CD4-positive, alpha-beta T cell treated with Interleukin-21 for 1 hour (primary cell): ENCODE measurements around the gene FCGR2B.
"Not testable (repeated sequence)": the region's sequence is repeated elsewhere in the genome, so short reads cannot be mapped to it uniquely, and the experiment has no call there.

Experiments used
- DNase-seq: peaks from one replicate; pipeline ENCODE4 v3.0.0-alpha.2; 2020

The FCGR2B gene

DNA sequence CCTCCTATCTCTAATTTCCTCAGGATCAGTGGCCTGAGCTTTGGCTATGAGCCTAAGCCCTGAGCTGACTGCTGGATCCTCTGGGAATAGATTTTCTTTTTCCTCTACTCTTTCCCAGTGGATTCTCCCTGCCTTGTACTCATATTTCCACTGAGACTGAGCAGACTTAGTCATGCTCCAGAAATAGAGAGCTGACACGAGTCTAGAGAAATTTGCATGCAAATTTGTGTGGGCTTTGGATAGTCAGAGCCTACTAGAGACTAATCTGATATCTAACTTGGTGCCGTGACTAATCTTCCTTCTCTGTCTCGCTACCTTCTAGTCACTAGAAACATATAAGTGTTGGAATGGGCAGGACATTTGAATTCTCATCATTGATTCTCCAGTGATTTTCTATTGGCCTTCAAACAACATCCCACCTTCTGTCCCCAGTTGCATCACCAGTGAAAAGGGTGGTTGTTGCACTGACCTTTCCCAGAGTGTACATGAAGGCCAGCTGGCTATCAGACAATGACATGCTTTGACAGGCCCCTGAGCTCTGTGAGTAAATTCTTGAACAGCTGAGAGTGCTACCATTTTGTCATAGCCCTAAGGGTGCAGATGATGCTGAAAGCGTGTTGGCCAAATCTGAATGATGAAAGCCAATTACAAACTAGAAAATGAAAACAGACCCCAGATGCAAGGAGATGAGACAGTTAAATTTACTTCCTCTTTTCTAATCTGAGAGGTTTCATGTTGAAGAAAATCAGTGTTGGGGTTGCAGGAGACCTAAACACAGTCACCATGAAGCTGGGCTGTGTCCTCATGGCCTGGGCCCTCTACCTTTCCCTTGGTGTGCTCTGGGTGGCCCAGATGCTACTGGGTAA is 43.8 kb downstream of the FCGR2B start, which contains the start of gene FCRLA:
TSS of gene FCRLA (plus strand) at position 748 of the 866 bp plus-strand sequence. CDS start at position 784, 36 bp downstream.
- no peak for DNase-seq

DNA sequence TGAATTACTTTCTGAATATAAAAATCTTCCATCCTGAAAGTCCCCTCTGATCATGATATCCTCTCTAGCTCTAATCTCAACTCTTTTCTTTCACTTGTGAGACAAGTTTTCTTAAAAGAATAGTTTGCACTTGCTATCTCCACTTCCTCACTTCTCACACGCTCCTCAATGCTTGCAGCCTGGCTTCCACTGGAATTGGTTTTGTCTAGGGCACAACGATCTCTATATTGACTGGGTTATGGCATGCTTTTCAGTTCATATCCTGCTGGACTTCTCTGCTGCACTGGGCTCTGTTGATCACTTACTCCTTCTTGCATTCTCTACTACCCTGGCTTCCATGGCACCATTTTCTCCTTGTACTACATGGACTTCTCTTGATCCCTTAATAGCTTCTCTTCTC is 44.6 kb downstream of the FCGR2B start:
- DNase-seq = no peak

DNA sequence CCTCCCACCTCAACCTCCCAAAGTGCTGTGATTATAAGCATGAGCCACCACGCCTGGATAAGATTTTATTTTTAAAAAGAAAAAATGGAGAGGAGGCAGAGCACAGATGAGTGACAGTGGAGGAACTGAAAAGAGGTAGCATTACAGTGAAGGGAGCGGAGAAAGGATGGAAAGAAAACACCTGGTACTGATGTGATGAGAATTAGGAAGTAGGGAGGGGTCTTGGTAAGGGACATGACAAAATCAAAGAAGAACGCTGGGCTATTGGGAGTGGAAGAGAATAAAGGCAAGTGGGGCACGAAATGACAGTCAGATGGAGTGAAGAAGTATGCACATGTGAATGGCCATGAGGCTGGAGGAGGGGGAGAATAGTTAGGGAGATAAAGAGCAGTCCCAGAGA is 46.4 kb downstream of the FCGR2B start:
- no peak for DNase-seq

DNA sequence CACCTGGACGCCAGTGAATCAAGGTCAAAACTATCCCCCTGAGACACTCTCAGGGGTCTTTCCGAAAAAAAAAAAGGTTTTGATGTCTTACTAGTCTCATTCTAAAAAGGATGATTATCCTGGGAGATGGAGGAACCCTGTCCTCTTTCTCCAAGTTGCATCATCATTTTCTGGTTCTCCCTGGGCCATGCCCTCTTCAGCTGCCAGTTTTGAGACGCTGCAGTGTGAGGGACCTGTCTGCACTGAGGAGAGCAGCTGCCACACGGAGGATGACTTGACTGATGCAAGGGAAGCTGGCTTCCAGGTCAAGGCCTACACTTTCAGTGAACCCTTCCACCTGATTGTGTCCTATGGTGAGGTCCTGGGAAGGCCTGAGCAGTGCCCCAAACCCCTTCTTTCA is 47.6 kb downstream of the FCGR2B start:
- no peak for DNase-seq

DNA sequence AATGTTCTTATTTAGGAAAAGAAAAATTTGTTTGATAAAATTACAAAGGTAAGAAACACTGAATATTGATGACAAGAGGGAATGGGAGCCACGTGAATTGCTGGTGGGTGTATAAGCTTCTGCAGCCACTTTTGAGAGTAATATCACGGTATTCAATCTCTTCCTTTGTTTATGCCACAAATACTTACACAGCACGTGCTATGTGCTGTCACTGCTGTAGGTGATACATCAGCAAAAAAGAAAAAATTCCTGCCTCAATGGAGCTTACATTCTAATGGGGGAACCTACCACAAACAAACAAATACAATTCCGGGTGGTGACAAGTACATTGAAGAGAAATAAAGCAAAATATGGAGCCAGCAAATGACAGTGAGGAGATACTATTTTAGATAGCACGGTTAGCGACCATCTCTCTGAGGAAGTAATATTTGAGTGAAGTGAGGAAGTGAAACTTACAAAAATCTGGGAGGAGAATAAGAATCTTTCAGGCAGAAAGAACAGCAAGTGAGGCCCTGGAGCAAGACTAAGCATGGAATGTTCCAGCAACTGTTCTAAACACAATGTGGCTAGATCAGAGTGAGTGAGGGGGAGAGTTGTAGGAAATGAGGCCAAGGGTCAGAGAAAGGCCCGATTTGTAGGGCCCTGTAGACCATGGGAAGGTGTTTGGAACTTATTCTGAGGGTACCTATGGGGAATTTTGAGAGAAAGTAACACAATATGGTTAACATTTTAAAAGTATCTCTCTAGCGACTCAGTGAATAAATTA is 55.8 kb downstream of the FCGR2B start:
- DNase-seq = no peak

DNA sequence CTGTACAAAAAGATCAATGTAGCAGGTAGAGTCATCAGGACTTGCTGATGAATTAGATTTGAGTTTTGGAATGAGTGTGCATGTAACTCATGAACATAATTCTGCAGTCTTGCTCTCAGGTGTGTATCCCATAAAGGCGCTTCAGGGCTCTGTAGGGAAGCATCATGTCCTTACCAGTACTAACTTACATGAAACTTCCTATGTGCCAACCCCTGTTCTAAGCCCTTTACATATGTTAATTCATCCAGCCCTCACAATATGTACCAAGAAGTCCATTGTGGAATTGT is 56.3 kb downstream of the FCGR2B start:
- DNase-seq = no peak

DNA sequence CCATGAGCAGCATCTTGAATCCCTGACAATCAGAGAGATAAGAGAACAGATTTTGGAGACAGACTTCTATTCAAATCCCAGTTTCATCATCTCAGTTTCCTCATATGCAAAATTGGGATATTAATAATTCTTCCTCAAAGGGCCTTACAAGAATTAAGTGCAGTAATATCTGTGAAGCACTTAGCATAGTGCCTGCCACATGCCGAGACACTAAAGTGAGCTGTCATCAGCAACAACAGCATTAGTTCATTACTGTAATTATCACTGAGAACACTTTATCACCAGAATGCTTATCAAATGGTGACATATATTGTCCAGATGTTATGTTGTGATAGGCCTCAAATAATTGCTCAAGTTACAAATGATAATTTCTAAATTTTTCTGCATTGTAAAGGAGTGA is 57.5 kb downstream of the FCGR2B start:
- DNase-seq = no peak

DNA sequence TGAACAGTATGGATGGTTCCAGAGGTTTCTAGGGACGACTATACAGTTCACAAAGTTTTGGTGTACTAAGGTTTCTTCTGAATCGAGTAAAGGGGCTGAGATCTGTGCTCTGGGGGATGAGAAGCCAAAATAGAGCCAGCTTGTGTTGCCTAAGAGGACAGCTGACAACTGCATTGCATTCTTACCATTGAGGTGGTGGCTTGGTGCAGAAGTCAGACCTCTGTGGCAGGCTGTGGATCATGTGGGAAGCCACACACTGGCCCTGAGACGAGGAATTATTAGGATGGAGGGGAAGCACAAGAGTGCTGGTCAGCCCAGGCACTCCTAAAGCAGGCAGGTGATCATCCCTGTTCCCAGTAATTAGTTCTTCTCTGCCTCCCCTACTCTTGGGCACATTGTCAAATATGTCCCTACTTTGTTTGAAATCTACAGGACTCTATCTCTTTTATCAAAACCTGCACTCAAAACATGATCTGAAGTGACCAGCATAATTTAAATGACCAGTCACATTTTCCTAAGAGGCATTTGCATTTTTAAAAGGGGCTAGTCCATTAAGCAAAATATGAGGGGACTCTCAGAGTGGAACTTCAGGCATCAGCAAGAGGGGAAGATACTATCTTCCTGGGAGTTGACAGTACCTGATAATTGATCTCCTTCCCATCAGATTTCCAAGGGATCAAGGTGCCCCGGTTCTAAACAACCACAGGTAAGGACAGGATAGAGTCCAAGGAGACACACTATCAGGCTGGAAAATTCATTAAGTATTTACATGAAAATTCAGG is 58.2 kb downstream of the FCGR2B start, which contains the start of gene FCRLB:
TSS of gene FCRLB (plus strand) at position 589 of the 782 bp plus-strand sequence. CDS start 1,129 bp downstream, outside the sequence.
- no peak for DNase-seq

DNA sequence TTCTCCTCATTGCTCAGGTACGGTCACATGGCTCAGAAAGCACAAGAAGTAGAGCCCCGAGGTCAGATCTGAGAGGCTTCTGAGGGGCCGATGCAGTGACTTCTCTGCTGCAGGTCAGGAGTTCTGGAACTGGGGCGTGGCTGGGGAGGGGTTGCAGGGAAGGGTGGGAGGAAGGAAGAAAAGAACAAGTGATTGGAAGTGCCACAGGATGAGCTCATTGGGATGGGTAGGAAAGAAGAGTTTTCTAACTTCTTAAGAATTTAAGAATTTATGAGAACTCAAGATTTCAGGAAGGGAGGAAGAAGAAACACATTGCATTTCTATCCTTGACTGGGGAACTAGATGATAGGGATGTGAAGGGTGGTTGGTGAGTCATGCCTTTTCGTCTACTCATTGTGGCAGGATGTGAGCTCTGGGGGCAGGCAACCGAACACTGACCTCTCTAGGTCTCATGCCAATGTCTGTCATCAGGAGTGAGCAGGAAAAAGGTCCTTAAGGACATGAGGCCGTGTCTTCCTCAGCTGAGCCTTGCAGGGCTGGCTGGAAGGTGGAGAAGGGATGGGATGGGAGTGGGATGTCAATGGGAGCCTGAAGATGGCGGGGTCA is 58.9 kb downstream of the FCGR2B start:
- no peak for DNase-seq

DNA sequence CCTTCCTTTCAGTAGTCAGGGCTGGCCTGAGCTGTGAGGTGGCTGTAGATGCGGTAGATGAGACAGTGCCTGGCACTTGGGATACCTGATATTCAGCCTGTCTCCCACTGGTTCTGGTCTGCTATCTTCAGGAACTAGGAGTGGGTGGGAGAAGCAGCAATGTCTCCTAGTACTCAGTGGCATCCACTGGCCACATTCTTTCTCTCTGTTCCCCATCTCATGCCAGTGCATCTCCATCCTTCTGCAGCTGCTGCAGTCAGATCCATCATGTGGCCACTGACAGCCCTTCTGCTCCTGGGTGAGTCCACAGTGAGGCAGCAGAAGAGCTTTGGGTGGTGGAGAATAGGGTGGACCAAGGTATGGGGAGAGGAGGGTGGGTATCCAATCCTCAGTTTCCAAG is 59.5 kb downstream of the FCGR2B start:
- DNase-seq = no peak

DNA sequence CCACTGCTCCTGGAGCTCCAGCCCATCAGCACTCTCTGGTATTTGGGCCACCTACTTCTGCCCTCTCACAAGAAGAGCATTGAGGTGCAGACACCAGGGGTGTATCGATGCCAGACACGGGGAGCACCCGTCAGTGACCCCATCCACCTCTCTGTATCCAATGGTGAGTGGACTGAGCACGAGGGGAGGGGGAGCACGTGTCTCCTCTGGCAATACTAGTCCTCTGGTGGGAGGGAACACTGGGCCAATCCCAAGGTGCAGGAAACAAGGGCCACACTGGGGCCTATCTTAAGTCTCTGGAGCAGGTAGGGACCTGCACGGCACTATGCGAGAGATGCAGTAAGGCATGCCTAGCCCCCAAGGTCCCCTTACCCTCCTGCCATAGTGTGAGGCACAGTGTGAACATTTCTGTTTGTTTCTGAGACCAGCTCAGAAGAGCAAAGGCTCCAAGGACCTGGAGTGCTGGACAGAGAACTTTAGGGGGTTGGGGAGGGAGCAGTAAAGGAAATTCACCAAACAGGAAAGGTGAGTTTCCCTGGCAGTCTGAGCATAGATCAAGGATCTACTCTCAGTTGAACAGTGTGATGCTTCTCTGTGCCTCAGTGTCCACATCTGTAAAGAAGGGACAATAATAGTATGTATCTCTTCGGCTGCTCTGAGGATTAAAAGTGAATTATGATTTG is 60.7 kb downstream of the FCGR2B start:
- DNase-seq = no peak

DNA sequence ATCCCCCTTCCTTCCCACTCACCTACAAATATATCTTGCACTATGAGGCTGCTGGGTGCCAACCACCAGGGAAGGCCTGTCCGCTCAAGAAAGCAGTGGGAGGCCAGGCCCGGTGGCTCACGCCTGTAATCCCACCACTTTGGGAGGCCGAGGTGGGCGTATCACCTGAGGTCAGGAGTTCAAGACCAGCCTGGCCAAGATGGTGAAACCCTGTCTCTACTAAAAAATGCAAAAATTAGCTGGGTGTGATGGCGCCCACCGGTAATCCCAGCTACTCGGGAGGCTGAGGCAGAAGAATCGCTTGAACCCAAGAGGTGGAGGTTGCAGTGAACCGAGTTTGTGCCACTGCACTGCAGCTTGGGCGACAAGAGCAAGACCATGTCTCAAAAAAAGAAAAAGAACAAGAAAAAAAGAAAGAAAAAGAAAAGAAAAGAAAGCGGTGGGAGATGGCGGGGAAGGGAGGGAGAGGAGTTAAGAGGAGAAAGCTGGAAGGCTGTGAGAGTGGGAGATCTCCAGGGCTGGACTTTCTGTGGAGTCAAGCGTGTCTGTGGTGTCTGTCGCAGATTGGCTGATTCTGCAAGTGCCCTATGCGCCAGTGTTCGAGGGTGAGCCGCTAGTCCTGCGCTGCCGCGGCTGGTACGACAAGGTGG is 62.4 kb downstream of the FCGR2B start:
- not testable (repeated sequence) for DNase-seq

DNA sequence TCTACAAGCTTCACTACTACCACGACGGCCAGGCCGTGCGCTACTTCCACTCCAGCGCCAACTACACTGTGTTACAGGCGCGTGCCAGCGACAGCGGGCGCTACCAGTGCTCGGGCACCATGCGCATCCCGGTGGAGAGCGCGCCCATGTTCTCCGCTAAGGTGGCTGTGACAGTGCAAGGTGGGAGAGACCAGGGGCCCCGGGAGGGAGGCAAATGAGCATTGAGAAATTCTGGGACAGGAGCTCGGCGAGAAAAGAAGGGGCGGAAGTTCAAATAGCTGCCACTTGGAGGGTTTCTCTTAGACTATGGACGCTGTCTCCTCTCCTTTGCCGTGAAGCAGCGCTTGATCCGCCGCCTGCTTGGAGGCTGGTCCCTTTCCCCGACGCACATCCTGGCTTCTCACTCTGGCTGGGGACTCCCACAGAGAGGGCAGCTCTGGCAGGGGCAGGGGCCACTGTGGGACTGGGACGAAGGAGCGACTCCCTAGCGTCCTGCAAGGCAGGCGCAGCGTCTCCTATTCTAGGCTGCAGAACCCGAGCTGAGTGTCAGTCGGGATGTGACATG is 63.0 kb downstream of the FCGR2B start:
- peak; percentile 26 for DNase-seq

DNA sequence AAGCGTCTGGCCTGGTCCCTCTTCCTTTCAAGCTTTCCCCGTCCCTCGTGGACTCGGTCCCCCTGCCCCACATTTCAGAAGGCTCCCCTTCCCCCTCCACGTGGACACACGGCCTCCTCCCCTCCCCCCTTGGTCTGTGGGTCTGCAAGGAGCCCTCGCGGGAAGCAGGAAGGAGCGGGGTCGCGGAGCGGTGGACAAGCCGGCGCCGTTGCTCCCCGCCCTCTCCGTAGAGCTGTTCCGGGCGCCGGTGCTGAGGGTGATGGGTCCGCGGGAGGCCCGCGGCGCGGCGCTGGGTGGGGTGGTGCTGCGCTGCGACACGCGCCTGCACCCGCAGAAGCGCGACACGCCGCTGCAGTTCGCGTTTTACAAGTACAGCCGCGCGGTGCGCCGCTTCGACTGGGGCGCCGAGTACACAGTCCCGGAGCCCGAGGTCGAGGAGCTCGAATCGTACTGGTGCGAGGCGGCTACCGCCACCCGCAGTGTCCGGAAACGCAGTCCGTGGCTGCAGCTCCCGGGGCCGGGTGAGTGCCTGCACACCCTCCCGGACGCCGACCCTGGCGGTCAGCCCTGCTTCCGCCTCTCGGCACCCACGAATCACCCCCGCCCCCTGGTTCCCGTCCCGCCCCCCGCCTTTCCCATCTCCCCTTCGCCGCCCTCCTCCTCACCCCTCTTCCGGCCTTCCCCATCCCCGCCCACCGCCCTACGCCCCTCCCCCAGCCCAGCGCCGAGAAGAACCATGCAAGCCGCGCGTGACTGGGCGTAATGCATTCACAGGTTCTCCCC is 63.7 kb downstream of the FCGR2B start:
- DNase-seq = peak; percentile 77

DNA sequence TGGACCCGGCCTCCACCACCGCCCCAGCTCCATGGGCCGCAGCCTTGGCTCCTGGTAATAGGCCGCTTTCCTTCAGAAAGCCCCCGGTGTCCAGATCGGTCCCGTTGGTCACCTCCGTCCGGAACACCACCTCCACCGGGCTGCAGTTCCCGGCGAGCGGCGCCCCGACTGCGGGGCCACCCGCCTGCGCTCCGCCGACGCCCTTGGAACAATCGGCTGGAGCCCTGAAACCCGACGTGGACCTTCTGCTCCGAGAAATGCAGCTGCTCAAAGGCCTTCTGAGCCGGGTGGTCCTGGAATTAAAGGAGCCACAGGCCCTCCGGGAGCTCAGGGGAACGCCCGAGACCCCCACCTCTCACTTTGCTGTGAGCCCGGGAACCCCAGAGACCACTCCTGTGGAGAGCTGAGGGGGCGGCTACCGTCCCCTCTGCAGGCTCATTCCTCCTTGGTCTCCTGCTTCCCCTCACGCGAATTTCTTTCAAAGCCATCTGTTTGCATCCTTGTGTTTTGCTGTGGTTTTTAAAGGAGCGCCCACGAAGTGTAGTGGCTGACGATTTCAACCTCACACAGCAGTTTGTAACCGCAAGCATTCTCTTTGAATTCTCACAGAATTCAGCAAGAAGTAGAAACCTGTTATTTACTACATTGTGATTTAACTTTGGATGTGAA is 64.4 kb downstream of the FCGR2B start:
- DNase-seq = peak; percentile 60
